GM19438 (cell line): ENCODE measurements around the gene MAGEB6.
"Not testable (repeated sequence)": the region's sequence is repeated elsewhere in the genome, so short reads cannot be mapped to it uniquely, and the experiment has no call there.

Source experiments
- ATAC-seq: cut with Tn5 transposase; IDR thresholded peaks from one replicate; pipeline ENCODE4 v1.9.1; 2021; ENCODE audit warnings: low read depth; ENCODE audit not compliant: unreplicated experiment

The MAGEB6 gene

DNA sequence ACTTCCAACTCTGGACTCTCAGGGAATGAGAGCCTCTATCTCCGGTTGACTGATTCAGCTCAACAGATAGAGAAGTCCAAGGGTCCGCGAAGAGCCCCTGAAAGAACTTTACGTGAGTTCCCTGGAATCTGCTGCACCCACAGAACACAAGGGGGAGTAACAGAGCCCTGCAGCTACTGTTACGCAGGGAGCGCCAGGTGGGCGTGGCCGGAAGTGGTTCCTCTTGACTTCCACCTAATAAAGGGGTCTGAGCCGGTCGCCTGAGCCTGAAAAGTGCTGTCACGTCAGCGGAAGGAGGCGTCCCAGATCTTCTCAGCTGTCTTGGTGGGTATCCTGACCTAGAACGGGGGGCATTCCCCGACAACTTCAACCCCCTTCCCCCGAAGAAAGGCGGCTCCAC is at the start of gene MAGEB6:
Gene MAGEB6, plus strand, starts transcription at position 237 of the 400 bp plus-strand sequence. CDS start 1,407 bp downstream, outside the sequence.
- no peak for ATAC-seq

DNA sequence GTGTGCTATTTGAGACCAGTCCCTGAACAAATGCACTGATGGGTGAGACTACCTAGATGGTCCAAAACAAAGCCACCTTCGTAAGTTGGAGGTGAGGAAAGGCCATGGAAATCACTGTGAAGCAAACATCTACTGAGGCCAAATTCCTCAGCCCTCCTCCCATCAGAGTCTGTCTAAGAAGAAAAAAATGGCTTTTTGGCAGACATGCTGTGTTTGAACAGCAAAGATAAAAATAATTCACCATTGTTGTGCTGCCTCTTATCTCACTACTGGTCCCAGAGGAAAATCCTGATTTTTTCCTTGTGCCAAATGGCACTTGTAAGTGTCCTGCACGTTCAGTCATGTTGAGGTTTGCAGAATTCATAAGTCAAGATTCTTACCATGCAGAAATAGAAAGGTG is 46.2 kb upstream of the MAGEB6 start:
- no peak for ATAC-seq

DNA sequence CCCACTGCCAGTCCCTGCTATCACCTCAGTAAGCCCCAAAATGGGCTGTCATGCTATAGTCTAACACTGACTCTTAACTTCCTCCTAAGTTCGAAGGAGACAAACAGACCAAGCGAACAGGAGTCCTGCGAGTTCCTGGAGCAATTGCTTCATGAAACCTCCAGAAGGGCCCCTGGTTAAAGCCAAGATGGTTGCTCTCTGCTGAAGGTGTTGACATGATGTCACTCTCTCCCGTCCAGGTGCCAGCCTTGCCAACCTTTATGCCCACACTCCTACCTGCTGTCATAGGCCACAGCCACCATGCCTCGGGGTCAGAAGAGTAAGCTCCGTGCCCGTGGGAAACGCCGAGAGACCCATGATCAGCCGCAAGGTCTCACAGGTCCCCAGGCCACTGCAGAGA is 31.9 kb upstream of the MAGEB6 start, which contains the start of gene MAGEB6B:
Gene MAGEB6B, plus strand, starts transcription at position 301 of the 400 bp plus-strand sequence. Its CDS starts 0 bp downstream, at position 301.
- ATAC-seq = no peak

- ATAC-seq = no peak
Observed at GRCh38 chrX:26203561-26203960, 11.3 kb downstream of the MAGEB6 start.

GRCh38 chrX:26204717-26205116 is 12.5 kb downstream of the MAGEB6 start:
- ATAC-seq = not testable (repeated sequence)

DNA sequence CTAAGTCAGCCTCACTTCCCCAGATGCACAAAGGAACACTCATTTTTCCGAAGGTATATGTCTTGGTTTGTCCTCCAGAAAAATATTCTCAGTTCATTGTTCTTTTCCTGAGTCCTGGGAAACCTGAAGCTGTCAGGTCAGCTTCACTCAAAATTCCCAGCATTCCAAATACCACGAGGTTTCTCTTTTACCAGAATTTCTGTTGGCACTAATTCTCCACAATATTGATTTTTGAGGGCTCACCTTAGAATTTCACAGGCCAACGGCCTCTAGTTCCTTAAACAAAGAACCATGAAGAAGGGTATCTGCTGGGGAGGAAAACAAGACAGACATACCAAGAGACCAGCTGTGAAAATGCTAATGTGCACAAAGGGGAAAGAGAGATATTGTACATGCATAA is 15.8 kb downstream of the MAGEB6 start:
- ATAC-seq = no peak

DNA sequence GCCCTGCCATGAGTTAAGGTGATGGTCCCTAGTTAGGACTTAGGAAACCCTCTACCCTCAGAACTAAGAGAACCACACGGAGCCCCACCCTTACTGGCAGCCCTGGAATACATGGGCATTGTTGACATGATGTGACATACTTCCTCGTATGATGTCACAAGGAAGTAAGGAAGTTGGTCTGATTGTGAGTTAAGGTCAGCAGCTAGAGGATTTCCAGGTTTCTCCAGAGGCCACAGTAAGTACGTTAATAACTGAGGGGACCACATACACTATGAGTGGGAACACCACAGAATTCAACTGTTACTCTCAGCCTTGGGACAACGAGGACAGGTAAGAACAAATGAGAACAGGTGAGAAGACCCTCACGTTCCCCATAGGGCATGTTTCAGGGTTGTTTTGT is 23.6 kb downstream of the MAGEB6 start, which contains the start of gene MAGEB5:
Gene MAGEB5, plus strand, starts transcription at position 301 of the 400 bp plus-strand sequence. CDS start 1,133 bp downstream, outside the sequence.
- ATAC-seq = no peak

GRCh38 chrX:26219351-26219750 is 27.1 kb downstream of the MAGEB6 start:
- no peak for ATAC-seq

GRCh38 chrX:26234177-26234576 is 41.9 kb downstream of the MAGEB6 start:
- no peak for ATAC-seq
